Mucosa of stomach (tissue), 1 donor: Measurements from ENCODE around the gene TMEM212.

ENCODE experiments used
- H3K27me3 ChIP-seq: one replicate; pipeline ENCODE4 v1.7.0; 2013; ENCODE audit warnings: mild to moderate bottlenecking, low read length; ENCODE audit not compliant: control insufficient read depth, insufficient read depth
- H3K36me3 ChIP-seq: one replicate; pipeline ENCODE4 v1.7.0; 2013; ENCODE audit warnings: low read length; ENCODE audit not compliant: control insufficient read depth, insufficient read depth
- H3K4me1 ChIP-seq: one replicate; pipeline ENCODE4 v1.7.0; 2013; ENCODE audit warnings: mild to moderate bottlenecking, low read length; ENCODE audit not compliant: control insufficient read depth, insufficient read depth
- H3K4me3 ChIP-seq: one replicate; pipeline ENCODE4 v1.7.0; 2013; ENCODE audit warnings: low read length
- H3K9ac ChIP-seq: one replicate; pipeline ENCODE4 v1.7.0; 2013; ENCODE audit warnings: mild to moderate bottlenecking, low read length, moderate library complexity
- H3K9me3 ChIP-seq: one replicate; pipeline ENCODE4 v1.7.0; 2013; ENCODE audit warnings: mild to moderate bottlenecking, low read length, moderate library complexity; ENCODE audit not compliant: control insufficient read depth
- donor health status: Pancreatic carcinoma.

TMEM212 gene

DNA sequence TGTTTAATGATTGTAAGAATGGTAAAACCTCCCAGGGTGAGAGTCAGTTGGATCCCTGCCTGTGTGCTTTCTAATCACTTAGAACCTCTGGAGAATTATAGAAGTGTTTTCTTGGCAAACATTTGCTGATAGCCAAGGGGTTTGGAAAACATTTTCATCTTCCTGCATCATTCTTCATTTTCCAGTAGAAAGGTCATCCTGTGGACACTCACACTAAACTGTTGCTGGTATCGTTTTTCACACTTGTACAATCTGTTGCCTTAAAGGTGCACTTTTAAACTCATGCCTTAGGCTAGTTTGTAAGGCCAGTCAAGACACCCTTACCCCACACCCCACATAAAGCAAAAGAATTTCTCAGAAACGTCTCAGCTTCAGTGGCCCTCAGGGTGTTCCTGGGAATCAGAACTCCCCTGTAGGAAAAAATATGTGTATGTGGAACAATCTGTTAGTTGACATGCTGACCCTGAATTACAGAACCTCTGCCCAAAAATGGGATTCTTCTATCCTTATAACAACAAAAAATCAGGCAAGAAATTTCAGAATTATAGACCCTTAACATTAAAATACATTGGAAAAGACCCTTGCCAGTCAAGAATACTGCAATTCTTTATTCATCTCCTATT, 27.1 kb upstream of the TMEM212 start:
- Histone ChIP-seq H3K4me1 (peaks cover 4% of the 10 kb centered on the region), H3K4me3 (no peak overlapping the region), H3K9me3 (no peaks in the 10 kb centered on the region), H3K9ac (no peak overlapping the region), H3K27me3 (no peaks in the 10 kb centered on the region), H3K36me3 (no peaks in the 10 kb centered on the region)

GRCh38 chr3:171817074-171817800, 25.9 kb upstream of the TMEM212 start:
- Histone ChIP-seq H3K27me3 (no peaks in the 10 kb centered on the region), H3K4me3 (no peak overlapping the region), H3K36me3 (no peaks in the 10 kb centered on the region), H3K4me1 (peaks cover 4% of the 10 kb centered on the region), H3K9ac (no peak overlapping the region), H3K9me3 (no peaks in the 10 kb centered on the region)

DNA sequence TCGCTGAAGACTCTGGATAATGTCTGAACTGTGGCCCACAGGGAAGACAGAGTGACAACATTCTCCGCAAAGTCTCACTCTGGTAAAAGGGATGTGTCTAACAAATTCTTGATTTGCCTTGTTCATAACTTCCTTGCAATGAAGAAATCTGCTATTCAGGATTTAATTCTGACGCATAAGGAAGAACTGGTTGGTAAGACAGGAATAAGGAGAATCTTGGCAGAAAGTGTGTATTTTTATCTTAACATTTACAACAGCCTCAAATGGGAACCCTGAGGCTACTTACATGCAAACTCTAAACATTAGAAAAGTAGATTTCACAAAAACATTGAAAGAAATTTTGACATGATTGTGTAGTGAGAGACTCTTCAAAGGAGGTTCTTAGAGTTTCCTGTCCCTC, 22.1 kb upstream of the TMEM212 start:
- Histone ChIP-seq H3K9me3 (no peaks in the 10 kb centered on the region), H3K27me3 (no peaks in the 10 kb centered on the region), H3K4me3 (no peak overlapping the region), H3K9ac (no peak overlapping the region), H3K4me1 (peaks cover 1% of the 10 kb centered on the region), H3K36me3 (no peaks in the 10 kb centered on the region)

GRCh38 chr3:171821778-171822358, 21.3 kb upstream of the TMEM212 start:
- Histone ChIP-seq H3K4me3 (no peak overlapping the region), H3K9me3 (no peaks in the 10 kb centered on the region), H3K36me3 (no peaks in the 10 kb centered on the region), H3K9ac (no peak overlapping the region), H3K4me1 (no peaks in the 10 kb centered on the region), H3K27me3 (no peaks in the 10 kb centered on the region)

- Histone ChIP-seq H3K9me3 (no peaks in the 10 kb centered on the region), H3K36me3 (no peaks in the 10 kb centered on the region), H3K4me3 (no peak overlapping the region), H3K9ac (no peak overlapping the region), H3K27me3 (no peaks in the 10 kb centered on the region), H3K4me1 (no peaks in the 10 kb centered on the region)
Observed at GRCh38 chr3:171822431-171823106, 20.6 kb upstream of the TMEM212 start.

DNA sequence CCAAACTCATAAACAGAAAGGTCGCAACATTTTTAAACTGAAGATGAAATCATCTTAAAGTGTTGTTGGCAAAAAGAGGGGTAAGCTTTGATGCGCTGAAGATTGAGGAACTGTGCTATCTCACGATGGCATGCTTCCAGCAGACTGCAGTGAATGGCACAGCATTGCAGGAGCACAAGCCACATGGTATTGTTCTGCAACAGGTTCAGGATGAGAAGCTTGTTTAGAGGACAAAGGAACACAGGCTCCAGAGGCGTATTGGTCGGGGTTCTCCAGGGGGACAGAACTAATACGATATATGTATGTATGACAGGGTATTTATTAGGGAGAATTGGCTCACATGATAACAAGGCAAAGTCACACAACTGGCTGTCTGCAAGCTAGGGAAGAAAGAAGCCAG, 19.0 kb upstream of the TMEM212 start:
- H3K36me3 ChIP-seq = no peaks in the 10 kb centered on the region
- H3K4me1 ChIP-seq = no peaks in the 10 kb centered on the region
- H3K9ac ChIP-seq = no peak overlapping the region
- no peaks in the 10 kb centered on the region for H3K27me3 ChIP-seq
- no peaks in the 10 kb centered on the region for H3K9me3 ChIP-seq
- H3K4me3 ChIP-seq = no peak overlapping the region

- H3K9ac ChIP-seq = no peak overlapping the region
- peaks cover 4% of the 10 kb centered on the region for H3K4me1 ChIP-seq
- no peaks in the 10 kb centered on the region for H3K27me3 ChIP-seq
- H3K4me3 ChIP-seq = no peak overlapping the region
- no peaks in the 10 kb centered on the region for H3K36me3 ChIP-seq
- no peaks in the 10 kb centered on the region for H3K9me3 ChIP-seq
Observed at GRCh38 chr3:171824824-171825221, 18.3 kb upstream of the TMEM212 start.

DNA sequence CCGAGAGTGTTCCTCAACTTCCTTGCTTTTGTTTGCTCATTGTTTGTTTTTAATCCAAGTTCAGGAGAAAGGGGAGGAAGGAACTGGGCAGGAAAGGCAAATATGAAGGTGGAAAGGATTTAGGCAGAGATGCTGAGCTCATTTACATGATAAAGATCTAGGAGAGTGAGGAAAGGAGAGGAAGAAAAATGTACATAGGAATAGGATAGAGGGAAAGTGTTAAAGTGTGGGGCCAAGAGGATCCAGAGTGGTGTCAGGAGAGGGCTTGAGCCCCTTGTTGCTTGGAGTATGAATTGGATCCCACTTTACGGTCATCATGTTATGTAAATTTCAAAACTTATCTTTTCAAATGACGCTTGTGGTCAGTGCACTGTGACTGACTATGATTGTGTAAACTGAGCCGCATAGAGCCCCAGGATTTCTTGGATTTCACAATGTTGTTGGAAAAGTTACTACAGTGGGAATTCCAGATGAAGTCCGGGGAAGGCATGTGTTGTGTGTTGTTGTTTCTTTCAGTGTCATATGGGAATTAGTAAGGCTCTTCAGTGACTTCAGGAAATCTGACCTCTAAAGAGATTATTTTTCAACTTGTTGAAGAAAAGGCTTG, 17.8 kb upstream of the TMEM212 start:
- no peaks in the 10 kb centered on the region for H3K27me3 ChIP-seq

DNA sequence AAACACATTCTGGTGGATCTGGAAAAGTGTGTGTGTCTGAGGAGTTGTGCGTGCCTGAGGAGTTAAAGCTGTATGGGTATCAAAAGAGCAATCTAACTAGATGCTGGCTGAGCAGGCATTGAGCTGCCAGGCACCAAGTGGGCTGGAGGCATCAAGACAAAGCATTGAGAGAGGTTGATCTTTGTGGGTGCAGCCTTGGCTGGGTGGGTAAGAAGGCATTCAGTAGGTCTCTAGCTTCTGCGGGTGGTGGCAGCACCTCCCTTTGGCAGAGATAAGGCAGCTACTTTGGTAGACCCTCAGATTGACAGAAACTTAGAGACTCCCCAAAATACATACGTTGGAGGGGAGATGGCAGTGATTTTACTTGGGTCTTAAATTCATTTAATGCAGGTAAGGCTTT, 15.8 kb upstream of the TMEM212 start:
- Histone ChIP-seq H3K4me1 (peaks cover 9% of the 10 kb centered on the region), H3K9me3 (no peaks in the 10 kb centered on the region), H3K9ac (no peak overlapping the region), H3K27me3 (no peaks in the 10 kb centered on the region), H3K4me3 (no peak overlapping the region), H3K36me3 (no peaks in the 10 kb centered on the region)

More for the DNA sequence above, 17.8 kb upstream of the TMEM212 start:
- Histone ChIP-seq H3K4me3 (no peak overlapping the region), H3K36me3 (no peaks in the 10 kb centered on the region), H3K9me3 (no peaks in the 10 kb centered on the region), H3K4me1 (peaks cover 9% of the 10 kb centered on the region), H3K9ac (no peak overlapping the region)

DNA sequence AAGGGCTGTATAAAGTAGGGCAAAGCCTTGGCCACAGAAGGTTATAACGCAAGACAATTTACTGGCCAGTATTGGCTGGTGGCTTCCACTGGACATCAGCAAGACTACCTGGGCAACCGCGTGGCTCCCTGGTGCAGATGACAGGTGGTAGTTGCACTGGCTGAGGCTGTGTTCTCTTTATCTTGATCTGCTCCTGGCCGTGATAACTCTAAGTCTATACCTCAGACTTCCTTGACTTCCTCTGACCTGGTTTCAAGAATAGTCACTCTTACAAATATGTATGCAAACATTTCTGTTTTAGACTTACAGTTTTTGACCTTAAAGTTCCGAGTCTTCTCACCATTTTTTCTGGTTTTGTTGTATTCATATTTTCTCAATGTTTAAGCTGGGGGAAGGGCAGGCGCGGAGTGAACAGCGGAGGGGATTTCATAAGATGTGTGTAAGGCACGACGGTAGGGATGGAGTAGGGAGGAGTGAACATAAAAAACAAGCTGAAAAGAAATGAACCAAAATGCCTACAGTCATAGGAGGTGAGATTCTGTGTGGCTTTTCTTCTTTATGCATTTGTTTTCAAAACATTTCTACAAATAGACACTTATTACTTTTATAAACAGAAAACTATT, 15.2 kb upstream of the TMEM212 start:
- no peaks in the 10 kb centered on the region for H3K36me3 ChIP-seq
- no peaks in the 10 kb centered on the region for H3K27me3 ChIP-seq
- H3K4me1 ChIP-seq = peaks cover 9% of the 10 kb centered on the region
- no peak overlapping the region for H3K9ac ChIP-seq
- H3K9me3 ChIP-seq = no peaks in the 10 kb centered on the region
- no peak overlapping the region for H3K4me3 ChIP-seq

- Histone ChIP-seq H3K9me3 (no peaks in the 10 kb centered on the region), H3K9ac (no peak overlapping the region)
Observed at GRCh38 chr3:171828902-171829770, 14.0 kb upstream of the TMEM212 start.

More at GRCh38 chr3:171828902-171829770, 14.0 kb upstream of the TMEM212 start:
- Histone ChIP-seq H3K4me1 (peaks cover 9% of the 10 kb centered on the region), H3K27me3 (no peaks in the 10 kb centered on the region), H3K36me3 (no peaks in the 10 kb centered on the region), H3K4me3 (no peak overlapping the region)
